H1 (cell line): ENCODE data around the gene CCDC40. TPM values are rescaled to one million over a fixed set of nuclear protein-coding genes. Genes with fewer than 3 reads are reported as not detected.

Source experiments
- ASH2L ChIP-seq: fragments of 200-600, 300-600 bp; sonication (generic); IDR thresholded peaks from one replicate; pipeline ENCODE4 v1.7.1; 2017; ENCODE audit warnings: low read length
- HDAC2 ChIP-seq, 2 experiments: fragments of 300-600 bp in 1 of 2; sonication (generic) in 1 of 2; IDR thresholded peaks; 2 replicates each; pipeline ENCODE4 v1.6.1; 2011 to 2012; ENCODE audit warnings: low read depth in 2 of 2, low read length in 2 of 2, mild to moderate bottlenecking in 2 of 2, moderate library complexity in 2 of 2, borderline replicate concordance in 1 of 2, inconsistent platforms in 1 of 2
- KDM4A ChIP-seq: IDR thresholded peaks from one replicate; pipeline ENCODE4 v1.7.1; 2012; ENCODE audit warnings: low read depth, mild to moderate bottlenecking, moderate library complexity, low read length, inconsistent platforms; ENCODE audit not compliant: severe bottlenecking
- RFX5 ChIP-seq: IDR thresholded peaks from 2 replicates; pipeline ENCODE4 v1.6.1; 2011; ENCODE audit warnings: low read depth, low read length, improper control_type of control experiment, borderline replicate concordance
- TCF12 ChIP-seq: IDR thresholded peaks from 2 replicates; pipeline ENCODE4 v1.6.1; 2011; ENCODE audit warnings: low read depth, mild to moderate bottlenecking, low read length
- polyA plus RNA-seq, 7 experiments: library from polyadenylated mRNA; depleted of rRNA in 3 of 7; stranded (reverse) in 5 of 7; unstranded in 2 of 7; fragments of >200 nt in 5 of 7; fragments of 200-250 nt in 2 of 7; gene quantifications; 1 replicate in 5 of 7; 2 replicates in 1 of 7; 4 replicates in 1 of 7; pipeline versions ENCODE4 v1.2.1 to v1.2.3, GENCODE V29; 2011 to 2013; ENCODE audit warnings: missing spikeins in 2 of 7, mixed read lengths in 2 of 7
- total RNA-seq: library from RNA; stranded (reverse); fragmentation: NEBNext Ultra II Directional; extraction: Animal tissue kit (Norgen Biotek cat#: 25700); gene quantifications from 2 replicates; pipeline ENCODE4 v1.2.1, GENCODE V29; 2021

The CCDC40 gene
- total and polyA plus RNA-seq, 2 of the 8 experiments (the other 6 are each of a cell fraction or from before 2014, with no cell fraction given): 4.1 to 11.5 TPM

DNA sequence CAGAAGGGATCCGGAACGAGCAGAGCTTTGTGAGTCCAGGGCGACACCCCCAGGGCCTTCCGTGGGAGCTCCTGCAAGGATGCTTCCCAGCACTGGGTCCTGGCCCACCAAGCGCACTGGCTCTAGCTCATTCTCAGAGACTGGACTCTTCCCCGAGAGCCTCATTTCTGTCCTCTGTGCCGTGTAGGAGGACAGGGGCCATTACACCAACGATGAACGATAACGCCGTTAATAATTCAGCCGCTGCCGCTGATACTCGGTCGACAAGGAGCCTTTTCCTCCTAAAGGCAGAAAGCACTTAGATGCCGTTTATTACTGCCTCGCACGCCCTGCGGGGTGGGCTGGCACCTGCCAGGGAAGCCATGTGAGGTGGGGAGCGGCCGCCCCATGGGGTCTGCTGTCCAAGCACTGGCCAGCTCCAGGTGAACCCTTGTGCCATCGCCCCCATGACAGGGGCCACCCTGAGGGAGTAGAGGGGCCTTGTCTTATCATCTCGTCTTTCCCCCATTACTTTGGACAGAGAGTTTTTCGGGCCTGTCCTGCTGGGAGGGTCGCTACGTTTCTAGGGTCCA is 34.3 kb upstream of the CCDC40 start (continued):
- no peak for TF ChIP-seq TCF12
- no peak for TF ChIP-seq HDAC2 (IDR thresholded peaks at IDR 0.05; ENCODE audit: borderline replicate concordance in 1 of 2, low read depth in 2 of 2, low read length in 2 of 2)
- TF ChIP-seq ASH2L: no peak
- TF ChIP-seq KDM4A: no peak
- no peak for TF ChIP-seq RFX5
- TF ChIP-seq, all 59 proteins: peak for 0
